Neutrophil (primary cell): Measurements from ENCODE around the gene FBXL17.

Source experiments
- H3K27ac ChIP-seq: fragments of 200-600 bp; sonication (generic); 2 replicates; pipeline ENCODE4 v1.5.1; 2016; ENCODE audit warnings: mild to moderate bottlenecking, moderate library complexity
- H3K27me3 ChIP-seq: fragments of 200-600 bp; sonication (generic); 2 replicates; pipeline ENCODE4 v1.6.0; 2016; ENCODE audit warnings: mild to moderate bottlenecking
- H3K36me3 ChIP-seq: fragments of 200-600 bp; sonication (generic); 2 replicates; pipeline ENCODE4 v1.5.1; 2017
- H3K4me1 ChIP-seq, 2 experiments: fragments of 200-600 bp in 1 of 2; sonication (generic) in 1 of 2; 1 replicate in 1 of 2; 2 replicates in 1 of 2; pipeline versions ENCODE4 v1.5.1 to v1.6.1; 2013 to 2016; ENCODE audit warnings: low read depth in 1 of 2, low read length in 1 of 2, mild to moderate bottlenecking in 1 of 2, moderate library complexity in 1 of 2; ENCODE audit not compliant: control insufficient read depth in 1 of 2, insufficient read depth in 1 of 2
- H3K4me3 ChIP-seq, 2 experiments: fragments of 200-600 bp in 1 of 2; sonication (generic) in 1 of 2; 1 replicate in 1 of 2; 2 replicates in 1 of 2; pipeline ENCODE4 v1.5.1; 2013 to 2016; ENCODE audit warnings: low read depth in 1 of 2, low read length in 1 of 2, mild to moderate bottlenecking in 1 of 2, moderate library complexity in 1 of 2
- H3K9me3 ChIP-seq: fragments of 200-600 bp; sonication (generic); 2 replicates; pipeline ENCODE4 v1.5.1; 2016
- CTCF ChIP-seq: fragments of 200-600 bp; sonication (generic); IDR thresholded peaks from 2 replicates; pipeline ENCODE4 v1.5.1; 2016; ENCODE audit warnings: antibody characterized with exemption

The FBXL17 gene

GRCh38 chr5:108381954-108382783 is at the start of gene FBXL17:
Gene FBXL17 (minus strand): TSS chr5:108382098.
- no peaks in the 10 kb centered on the region for H3K36me3 ChIP-seq
- peak within 1 kb of the TSS; percentile 87 to 94 for H3K4me3 ChIP-seq
- H3K27me3 ChIP-seq: no peaks in the 10 kb centered on the region
- peaks cover 32 to 47% of the 10 kb centered on the region in 2 experiments for H3K4me1 ChIP-seq
- H3K9me3 ChIP-seq: no peaks in the 10 kb centered on the region
- TF ChIP-seq CTCF: peak; percentile 36
- H3K27ac ChIP-seq: peak within 1 kb of the TSS; percentile 96

GRCh38 chr5:108430931-108431608 is 49.2 kb upstream of the FBXL17 start:
- Histone ChIP-seq H3K4me1 (peaks cover 0 to 5% of the 10 kb centered on the region in 2 experiments), H3K4me3 (no peak overlapping the region), H3K27ac (no peak overlapping the region), H3K36me3 (no peaks in the 10 kb centered on the region), H3K27me3 (no peaks in the 10 kb centered on the region), H3K9me3 (no peaks in the 10 kb centered on the region)
- TF ChIP-seq CTCF: no peak

- no peaks in the 10 kb centered on the region for H3K4me1 ChIP-seq
- no peaks in the 10 kb centered on the region for H3K27me3 ChIP-seq
- H3K36me3 ChIP-seq: no peaks in the 10 kb centered on the region
- TF ChIP-seq CTCF: no peak
- H3K4me3 ChIP-seq: no peak overlapping the region
- H3K9me3 ChIP-seq: no peaks in the 10 kb centered on the region
- no peak overlapping the region for H3K27ac ChIP-seq
Measured at GRCh38 chr5:108421713-108422112, 39.8 kb upstream of the FBXL17 start.

- H3K9me3 ChIP-seq: no peaks in the 10 kb centered on the region
- H3K27me3 ChIP-seq: no peaks in the 10 kb centered on the region
- H3K4me3 ChIP-seq: no peak overlapping the region
- H3K27ac ChIP-seq: no peak overlapping the region
- H3K4me1 ChIP-seq: no peaks in the 10 kb centered on the region
- H3K36me3 ChIP-seq: no peaks in the 10 kb centered on the region
- TF ChIP-seq CTCF: no peak
Measured at GRCh38 chr5:108420755-108421154, 38.9 kb upstream of the FBXL17 start.

GRCh38 chr5:108420158-108420557 is 38.3 kb upstream of the FBXL17 start:
- no peaks in the 10 kb centered on the region for H3K9me3 ChIP-seq
- TF ChIP-seq CTCF: no peak
- no peak overlapping the region for H3K4me3 ChIP-seq
- no peaks in the 10 kb centered on the region for H3K27me3 ChIP-seq
- H3K27ac ChIP-seq: no peak overlapping the region
- no peaks in the 10 kb centered on the region for H3K36me3 ChIP-seq
- no peaks in the 10 kb centered on the region for H3K4me1 ChIP-seq
